HG03354 (cell line): ENCODE measurements around the gene TIMM10B.

ENCODE experiments used
- ATAC-seq: cut with Tn5 transposase; IDR thresholded peaks from one replicate; pipeline ENCODE4 v1.9.1; 2021; ENCODE audit warnings: mild to moderate bottlenecking; ENCODE audit not compliant: unreplicated experiment, poor library complexity, severe bottlenecking

TIMM10B gene

DNA sequence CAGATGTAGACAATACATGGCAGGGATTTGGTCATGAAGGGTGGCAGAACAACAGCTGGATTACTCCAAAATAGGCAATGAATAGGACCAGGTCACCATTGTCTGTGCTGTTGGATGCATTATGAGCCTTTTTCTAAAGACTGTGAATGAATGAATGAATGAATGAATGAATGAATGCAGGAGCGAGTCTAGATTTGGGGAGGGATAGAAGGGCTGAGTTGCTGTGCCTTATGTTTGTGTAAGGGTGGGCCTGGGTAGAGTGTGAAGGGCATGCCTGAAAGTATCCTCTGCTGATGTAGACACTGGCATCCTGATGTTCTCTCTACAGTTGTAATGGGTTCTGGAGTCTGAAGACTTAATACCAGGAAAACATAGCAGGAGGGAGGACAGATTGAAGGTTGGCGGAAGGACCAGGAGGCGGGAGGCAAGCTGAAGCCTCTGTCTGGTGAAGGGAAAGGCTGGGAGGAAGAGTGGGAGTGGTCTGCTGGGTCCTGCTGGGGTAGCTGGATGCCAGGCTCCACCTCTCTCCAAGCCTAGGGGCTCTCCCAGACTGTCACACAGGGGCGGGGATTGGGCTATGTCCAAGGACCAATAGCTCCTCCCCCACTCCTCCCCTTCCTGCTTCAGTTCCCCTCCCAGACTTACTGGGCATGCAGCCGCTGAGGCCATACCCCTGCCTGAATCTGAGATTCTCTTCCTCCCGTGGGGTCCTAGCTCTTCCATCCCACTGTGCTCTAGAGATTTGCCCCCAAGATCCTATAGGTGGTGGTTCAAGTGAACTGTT, 12.4 kb upstream of the TIMM10B start:
- peak; percentile 67 for ATAC-seq

DNA sequence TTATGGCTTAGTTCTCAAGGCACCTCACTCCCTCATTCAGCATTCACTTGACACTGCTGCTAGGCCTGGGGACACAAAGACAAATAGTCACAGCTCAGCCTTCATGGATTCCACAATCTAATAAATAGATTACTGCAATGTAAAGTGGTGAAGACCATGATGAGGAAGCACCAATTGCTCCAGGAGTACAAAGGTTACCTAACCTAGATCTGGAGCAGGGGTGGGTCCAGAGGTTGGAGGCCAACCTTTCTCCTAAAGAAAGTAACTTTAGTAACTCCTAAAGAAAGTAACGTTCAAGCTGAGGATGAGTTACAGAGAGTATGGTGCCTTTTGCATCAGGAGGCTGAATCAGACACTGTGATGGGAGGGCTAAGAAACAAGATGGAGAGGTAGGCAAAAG, 11.7 kb upstream of the TIMM10B start:
- ATAC-seq: no peak

DNA sequence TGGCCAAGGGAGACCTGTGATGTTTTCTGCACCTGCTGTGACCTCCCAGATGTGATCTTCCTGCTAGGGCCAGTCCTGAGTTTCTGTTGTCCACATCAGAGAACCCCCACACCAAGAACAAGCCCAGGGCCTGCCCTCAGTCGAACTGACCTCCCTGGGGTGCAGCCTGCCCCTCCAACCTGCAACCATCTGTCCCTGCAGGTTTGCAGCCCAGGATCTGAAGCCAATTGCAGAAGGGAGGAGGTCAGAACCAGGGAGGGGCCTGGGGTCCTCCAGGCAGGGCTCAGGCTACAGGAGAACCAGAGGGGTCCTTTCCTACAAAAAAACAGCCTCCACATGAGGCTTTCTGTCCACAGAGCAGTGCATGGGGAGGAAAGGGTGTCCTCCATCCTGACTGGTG, 8.4 kb upstream of the TIMM10B start:
- ATAC-seq: no peak

DNA sequence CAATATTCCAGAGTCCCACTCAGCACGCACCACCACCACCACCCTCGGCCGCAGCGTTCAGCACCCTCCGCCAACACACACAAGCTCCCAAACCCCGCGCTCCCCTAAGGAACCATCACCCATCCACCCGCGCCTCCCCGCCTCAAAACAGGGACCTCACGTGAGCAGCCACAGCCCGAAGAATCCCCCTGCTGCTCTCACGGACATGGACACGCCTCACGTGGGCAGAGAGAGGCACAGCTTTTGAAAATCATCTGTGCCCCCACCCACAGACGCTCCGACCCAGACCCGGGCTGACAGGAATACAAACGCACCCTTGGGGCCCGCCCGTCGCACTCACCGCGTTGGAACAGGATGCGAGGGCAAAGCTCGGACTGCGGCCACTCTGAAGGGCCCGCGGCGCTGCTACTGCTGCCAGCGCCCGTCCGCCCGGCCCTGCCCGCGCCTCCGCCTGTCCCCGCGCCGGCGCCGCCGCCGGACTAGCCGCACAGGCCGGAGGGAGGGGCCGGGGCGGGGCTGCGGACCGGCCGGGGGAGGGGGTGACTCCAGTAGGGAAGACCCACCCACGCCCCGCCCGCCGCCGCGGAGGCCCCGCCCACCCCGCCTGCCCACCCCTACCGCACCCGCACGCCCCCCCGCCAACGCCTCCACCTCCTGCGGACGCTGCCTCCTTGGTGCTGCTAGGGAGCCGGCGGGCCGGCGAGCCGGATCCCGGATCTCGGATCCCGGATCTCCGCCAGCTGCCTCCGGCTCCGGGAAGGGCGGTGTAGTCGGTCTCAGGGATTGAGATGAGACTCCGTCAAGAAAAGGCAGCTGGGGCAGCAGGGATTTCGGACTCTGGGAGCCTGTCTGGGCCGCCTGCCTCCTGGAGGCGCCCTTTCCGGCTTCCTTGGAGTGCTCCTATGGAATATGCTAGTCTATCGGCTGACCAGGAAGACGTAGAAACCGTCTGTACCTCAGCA, 7.6 kb upstream of the TIMM10B start, which contains the start of gene TRIM3:
TSS of gene TRIM3 (minus strand) at position 491 of the 962 bp plus-strand sequence. CDS start 8,246 bp downstream, outside the sequence.
- ATAC-seq: peak; percentile 57

DNA sequence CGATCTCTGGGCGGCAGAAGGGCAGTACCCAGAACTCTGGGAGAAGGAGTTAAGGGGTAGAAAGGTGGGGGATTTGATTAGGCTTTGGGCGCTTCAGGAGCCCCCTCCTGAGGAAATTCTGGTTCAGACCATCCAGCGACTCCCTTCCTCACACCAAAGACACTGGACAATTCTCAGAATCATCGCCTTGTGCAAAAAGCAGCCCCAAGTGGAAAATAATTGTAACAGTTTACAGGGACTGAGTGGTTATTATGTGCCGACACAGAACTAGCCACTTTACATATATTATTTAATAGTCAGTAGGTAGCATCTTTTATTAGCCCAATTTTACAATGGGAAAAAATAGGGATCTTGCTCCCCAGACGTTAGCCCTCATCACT, 6.9 kb upstream of the TIMM10B start:
- ATAC-seq: no peak

DNA sequence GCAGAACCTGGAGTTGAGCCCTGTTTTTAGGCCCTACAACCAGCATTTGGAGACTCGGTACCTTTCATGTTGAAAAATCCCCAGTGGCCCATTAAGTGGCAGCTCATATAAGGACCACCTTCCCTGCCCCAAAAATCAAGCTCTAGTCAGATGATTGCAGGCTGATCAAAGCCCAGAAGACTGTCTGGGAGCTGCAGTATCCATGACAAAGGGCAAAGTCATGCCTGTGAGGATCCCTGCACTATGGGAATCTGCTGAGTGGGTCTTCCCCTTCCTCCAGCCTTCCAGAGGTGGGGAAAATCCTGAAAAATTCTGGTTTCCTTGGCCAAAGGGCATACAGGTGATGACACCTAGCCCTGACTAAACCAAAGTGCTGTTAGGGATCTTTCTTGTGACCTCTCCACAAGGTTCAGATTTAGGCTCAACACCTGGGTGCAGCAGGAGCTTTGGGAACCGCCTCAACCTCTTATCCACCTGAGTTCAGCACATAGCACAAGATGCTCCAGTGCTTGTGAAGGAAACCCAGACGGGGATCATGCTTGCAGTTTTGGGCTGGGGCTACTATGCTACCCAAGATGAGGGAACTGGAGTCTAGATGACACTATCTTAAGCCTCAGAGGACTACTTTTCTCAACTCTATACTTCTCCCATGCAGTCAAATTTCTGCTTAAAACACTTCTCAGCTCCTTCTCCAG, 6.3 kb upstream of the TIMM10B start:
- ATAC-seq: no peak

DNA sequence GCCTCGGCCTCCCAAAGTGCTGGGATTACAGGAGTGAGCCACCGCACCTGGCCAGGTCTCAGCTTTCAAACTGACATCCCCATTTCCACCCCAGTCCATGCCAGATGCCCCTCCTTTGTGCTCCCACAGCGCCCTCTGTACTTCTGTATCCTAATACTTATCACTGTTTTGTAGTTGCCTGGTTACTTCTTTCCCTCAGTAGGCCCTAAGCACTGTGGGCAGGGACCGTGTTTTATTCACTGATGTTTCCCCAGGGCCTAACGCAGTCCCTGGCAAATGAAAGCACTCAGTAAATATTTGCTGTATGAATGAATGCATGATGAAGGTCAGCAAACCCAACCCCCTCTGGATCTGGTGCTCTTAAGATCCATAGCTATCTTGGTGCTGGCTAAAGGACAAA, 5.4 kb upstream of the TIMM10B start:
- ATAC-seq: no peak

DNA sequence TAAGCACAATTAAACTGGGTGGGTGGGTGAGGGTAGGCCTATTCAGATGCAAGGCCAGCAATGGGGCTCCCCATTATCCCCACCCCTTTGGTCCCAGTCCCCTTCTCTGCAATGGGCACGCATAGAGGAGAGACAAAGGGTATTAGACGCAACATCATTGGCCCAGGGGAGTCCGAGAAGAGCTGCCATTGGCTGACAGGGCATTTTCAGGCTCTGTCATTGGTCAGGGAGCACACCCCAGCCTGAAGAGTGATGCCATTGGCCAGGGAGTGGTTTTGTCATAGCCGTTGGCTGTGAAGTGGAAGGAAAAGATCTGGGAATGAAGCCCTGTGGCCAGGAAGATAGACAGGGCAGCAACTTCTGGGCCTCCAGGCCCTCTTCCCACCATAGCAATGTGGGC, 4.7 kb upstream of the TIMM10B start:
- ATAC-seq: no peak

DNA sequence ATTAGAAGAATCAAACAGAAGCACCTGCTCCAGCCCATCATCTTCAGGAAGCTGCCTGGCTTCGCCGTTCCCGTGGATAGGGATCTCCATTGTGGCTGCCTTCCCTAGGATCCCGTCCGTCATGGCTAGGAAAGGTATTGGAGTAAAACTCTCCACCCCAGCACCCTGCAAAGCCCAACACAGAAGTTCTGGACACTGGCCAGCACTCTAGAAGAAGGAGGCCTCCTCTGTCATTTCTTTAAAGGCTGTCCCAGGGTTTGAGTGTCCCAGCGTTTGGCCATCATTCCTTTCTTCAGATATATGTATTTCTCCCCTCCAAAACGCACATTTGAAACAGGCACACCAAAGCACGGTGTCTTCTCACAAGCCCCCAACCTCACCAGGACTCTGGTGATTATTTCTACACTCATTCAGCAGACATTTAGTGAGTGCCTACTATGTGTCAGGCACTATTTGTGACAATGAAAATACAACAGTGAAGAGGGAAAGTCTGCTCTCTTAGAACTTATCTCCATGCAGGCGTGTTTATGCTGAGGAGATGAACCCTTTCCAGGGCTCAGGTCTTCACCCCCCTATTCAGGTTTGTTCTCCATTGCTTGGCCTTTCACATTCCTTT, 894 bp upstream of the TIMM10B start:
- no peak for ATAC-seq

DNA sequence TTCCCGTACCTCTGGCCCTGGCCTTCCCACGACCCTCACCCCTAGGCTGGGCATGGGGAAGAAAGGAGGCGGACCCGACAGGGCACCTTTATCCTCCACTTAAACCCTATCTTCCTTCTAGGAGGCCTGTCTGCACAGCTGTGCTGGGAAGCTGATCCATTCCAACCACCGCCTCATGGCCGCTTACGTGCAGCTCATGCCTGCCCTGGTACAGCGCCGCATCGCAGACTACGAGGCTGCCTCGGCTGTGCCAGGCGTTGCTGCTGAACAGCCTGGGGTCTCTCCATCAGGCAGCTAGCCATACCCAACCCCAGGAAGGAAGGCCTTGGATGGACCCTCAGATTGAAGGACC, 599 bp downstream of the TIMM10B start:
- ATAC-seq: peak; percentile 1

DNA sequence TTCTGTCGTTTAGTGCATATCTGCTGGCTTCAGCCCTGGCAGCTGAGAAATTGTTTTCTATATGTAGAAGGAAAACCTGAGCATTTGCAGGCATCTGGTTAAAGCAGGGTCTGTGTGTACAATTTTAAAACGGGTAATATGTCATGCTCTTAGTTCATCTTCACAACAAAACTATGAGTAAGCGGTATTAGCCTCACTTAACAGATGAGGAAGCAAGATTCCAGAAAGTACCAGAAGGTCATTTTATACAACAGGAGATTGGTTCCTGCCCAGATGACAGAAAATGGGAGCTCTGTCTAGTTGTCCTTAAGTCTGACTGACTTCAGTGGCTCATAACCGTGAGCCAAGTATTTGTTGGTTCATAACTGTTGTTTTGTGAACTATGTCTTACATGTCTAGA, 1.1 kb downstream of the TIMM10B start:
- no peak for ATAC-seq

DNA sequence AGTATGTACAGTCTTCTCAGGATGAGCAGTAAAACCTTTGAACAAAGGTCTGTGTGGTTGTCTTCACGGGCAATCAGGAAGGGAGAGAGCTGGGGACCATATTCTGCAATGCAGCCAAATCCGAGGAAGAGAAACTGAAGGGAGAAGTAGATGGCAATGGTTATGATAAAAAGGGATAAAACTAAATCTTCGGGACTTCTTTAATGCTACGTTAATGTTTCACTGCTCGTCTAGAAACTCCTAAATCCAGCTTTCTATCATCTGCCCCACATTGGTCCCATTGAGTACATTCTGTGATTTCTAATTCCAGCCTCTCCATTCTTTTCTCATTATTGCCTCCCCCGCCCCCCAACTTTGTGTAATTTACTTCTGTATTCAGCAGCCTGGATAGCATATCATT, 1.7 kb downstream of the TIMM10B start:
- ATAC-seq: no peak

DNA sequence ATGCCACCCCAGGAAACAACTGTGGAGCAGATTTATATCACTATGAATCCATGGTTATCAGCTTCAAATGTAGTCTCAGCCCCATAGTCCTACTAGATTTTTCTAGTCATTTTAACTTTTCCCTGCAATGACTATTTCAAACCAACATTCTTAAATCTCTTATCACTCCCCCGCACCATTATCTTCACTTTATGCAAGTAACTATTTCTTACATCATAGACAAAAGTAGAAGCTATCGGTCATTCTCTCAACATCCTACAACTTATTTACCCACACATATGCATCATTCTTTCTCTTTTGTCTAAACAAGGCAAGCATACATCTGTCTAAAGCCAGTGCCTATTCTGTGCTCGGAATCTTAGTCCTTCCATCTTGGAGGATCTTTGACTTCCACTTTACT, 4.4 kb downstream of the TIMM10B start:
- no peak for ATAC-seq

DNA sequence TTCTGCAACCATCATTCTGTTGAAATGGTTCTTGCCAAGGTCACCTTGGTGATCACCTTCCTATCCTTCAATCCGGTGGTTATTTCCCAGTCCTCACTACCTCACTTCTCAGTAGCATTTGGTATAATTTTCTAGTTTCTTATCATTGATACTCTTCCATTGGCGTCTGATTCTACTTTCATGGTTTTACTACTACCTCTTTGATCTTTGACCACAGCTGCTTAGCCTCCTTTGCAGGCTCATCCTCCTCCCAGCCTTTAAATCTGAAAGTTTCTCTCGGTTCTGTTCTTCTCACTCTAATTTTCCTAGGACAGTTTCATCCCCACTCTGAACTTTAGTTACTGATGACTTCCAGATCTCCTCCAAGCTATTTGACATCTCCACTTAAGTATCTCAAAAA, 5.0 kb downstream of the TIMM10B start:
- no peak for ATAC-seq

DNA sequence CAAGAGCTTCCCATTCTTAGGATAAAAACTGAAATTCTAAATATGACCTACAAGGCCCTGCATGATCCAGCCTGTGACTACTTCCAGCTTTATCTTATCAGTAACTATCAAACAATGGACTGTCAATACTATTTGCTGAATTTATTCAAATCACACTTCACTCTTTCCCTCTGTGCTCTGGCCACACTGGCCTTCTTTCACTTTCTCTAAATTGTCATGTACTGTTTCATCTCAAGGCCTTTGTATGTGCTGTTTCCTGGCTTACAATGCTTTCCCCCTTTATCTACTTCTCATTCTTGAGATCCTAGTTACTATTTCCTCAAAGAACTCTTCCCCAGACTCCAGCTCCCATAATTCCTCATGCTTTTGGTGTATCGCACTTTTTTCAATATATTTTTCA, 5.6 kb downstream of the TIMM10B start:
- ATAC-seq: no peak

DNA sequence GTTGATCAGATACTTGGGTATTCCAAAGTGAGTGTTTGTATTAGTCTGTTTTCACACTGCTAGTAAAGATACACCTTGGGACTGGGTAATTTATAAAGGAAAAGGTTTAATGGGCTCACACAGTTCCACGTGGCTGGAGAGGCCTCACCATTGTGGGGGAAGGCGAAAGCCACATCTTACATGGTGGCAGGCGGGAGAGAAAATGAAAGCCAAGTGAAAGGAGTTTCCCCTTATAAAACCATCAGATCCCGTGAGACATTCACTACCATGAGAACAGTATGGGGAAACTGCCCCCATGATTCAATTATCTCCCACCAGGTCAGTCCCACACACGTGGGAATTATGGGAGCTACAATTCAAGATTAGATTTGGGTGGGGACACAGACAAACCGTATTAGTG, 7.0 kb downstream of the TIMM10B start:
- ATAC-seq: no peak

DNA sequence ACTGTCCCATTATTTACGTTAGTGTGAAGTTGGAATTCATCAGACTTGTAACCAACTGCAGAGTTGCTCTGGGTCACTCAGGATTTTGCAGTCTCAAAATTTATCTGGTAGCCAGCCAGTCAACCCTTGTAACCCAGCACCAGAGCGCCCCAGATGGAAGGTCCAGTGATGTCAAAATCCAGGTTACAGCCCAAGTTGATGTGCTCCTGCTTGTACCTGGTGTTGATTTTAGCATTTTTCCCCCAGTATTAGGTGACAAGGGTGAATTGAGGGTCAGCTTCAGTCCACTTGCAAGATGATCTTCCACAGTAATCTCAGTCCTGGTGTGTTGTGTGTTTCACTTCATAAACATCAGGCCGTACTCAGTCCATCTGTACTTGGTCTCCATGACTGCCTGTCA, 7.5 kb downstream of the TIMM10B start:
- ATAC-seq: no peak

DNA sequence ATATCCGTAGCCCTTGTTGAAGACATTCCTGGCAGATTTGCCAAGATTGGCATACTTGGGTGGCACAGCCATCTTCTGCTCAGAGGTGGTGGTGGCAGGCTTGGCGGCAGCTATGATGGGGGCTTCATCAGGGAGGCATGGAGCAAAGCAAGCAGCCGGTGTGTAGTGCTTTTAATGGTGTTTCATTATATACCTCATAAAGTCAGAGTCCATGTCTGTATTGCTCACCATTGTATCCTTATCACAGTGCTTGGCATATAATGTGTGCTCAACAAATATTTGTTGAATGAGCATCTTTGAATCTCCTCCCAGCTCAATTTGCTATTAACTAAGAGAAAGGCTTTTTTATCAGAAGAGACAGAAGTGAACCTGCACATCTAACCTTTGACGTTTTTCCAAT, 8.0 kb downstream of the TIMM10B start:
- ATAC-seq: no peak

DNA sequence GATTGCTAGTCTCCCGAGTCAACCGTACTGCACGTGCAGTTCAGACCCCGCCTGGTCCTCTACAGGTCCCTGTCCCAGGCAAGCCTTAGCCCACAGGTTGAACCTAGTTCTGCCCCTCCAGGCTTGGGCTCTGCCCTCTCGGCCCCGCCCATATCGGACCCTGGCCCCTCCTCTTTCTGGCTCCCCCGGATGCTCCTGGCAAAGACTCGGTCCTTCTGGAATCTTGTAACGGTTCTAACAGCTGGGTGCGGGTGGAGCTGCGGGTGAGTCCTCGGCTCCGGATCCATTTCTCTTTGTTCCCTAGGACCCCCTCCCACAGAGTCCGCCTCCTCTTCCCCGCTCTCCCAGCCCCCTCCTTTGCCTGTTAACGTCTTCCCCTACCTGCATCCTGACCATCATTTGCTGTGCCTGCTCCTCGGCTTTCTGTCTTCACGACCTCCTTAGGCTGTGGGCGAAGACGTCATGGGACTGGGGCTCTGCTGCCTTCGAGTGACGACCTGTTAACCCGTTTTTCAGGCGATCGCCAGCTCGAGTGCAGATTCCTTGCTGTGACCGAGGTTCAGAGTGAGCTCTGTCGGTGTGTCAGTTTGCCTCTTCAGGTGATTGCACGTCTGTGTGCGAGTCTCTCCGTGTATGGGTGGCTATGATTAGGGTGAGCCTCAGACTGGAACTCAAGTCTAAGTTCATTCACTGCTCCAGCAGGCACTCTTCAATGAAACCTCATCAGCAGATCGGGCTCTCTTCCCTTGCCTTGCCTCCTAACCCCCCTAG, 16.0 kb downstream of the TIMM10B start, which contains the start of gene DNHD1:
TSS of gene DNHD1 (plus strand) at position 212 of the 771 bp plus-strand sequence. CDS start 936 bp downstream, outside the sequence.
- ATAC-seq: no peak
